ENCODE results near the gene HLA-DOA. TPM values are rescaled to one million over a fixed set of nuclear protein-coding genes. Genes with fewer than 3 reads are reported as not detected.

Gene HLA-DOA
- 0.01 TPM in 1 of 3 replicates, not detected in the others for polyA plus RNA-seq
- polyA plus RNA-seq (2011; ENCODE audit: low read depth): not detected
- 0.03 TPM in 1 of 2 replicates, not detected in the other for polyA plus RNA-seq (2011; cell fraction: cytosol; rRNA removed)
- not detected in 2 replicates for polyA plus RNA-seq (2011; cell fraction: nucleus; rRNA removed)
- polyA plus RNA-seq (2012; ENCODE audit: low replicate concordance): 0.04 TPM in 1 of 2 replicates, not detected in the other
- not detected in 3 replicates for polyA minus RNA-seq
- polyA minus RNA-seq (2011; cell fraction: cytosol; rRNA and poly(A)+ RNA removed): not detected
- not detected in 2 replicates for polyA minus RNA-seq (2011; cell fraction: nucleus; rRNA and poly(A)+ RNA removed)

- TF ChIP-seq EZH2 (IDR thresholded peaks at IDR 0.05; ENCODE audit: low read length): no peak
- TF ChIP-seq, protein P1, sequence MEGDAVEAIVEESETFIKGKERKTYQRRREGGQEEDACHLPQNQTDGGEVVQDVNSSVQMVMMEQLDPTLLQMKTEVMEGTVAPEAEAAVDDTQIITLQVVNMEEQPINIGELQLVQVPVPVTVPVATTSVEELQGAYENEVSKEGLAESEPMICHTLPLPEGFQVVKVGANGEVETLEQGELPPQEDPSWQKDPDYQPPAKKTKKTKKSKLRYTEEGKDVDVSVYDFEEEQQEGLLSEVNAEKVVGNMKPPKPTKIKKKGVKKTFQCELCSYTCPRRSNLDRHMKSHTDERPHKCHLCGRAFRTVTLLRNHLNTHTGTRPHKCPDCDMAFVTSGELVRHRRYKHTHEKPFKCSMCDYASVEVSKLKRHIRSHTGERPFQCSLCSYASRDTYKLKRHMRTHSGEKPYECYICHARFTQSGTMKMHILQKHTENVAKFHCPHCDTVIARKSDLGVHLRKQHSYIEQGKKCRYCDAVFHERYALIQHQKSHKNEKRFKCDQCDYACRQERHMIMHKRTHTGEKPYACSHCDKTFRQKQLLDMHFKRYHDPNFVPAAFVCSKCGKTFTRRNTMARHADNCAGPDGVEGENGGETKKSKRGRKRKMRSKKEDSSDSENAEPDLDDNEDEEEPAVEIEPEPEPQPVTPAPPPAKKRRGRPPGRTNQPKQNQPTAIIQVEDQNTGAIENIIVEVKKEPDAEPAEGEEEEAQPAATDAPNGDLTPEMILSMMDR (optimal IDR thresholded peaks at IDR 0.05 in 1 of 3, IDR thresholded peaks at IDR 0.05 in 1 of 3, conservative IDR thresholded peaks at IDR 0.05 in 1 of 3; ENCODE audit: extremely low read depth in 1 of 3, insufficient read depth in 2 of 3, low read length in 3 of 3): no peak
- Histone ChIP-seq H3K4me2 (ENCODE audit: control insufficient read depth, extremely low read depth, insufficient read depth, low read depth, low read length) (no peak within 1 kb of the TSS), H3K9ac (ENCODE audit: control insufficient read depth, extremely low read depth, insufficient read depth, low read length) (no peak within 1 kb of the TSS), H3K79me2 (ENCODE audit: control insufficient read depth, insufficient read depth, low read length) (no peaks in the 10 kb centered on the region), H3K27ac (ENCODE audit: control insufficient read depth, insufficient read depth, low read length) (no peak within 1 kb of the TSS), H3K9me3 (ENCODE audit: control insufficient read depth, low read depth, low read length) (no peaks in the 10 kb centered on the region), H4K20me1 (ENCODE audit: control insufficient read depth, extremely low read depth, insufficient read depth, low read length) (no peaks in the 10 kb centered on the region), H3K9me1 (ENCODE audit: control insufficient read depth, extremely low read depth, insufficient read depth, low read length) (no peaks in the 10 kb centered on the region), H3K27me3 (ENCODE audit: control insufficient read depth, extremely low read depth, insufficient read depth, low read length) (peaks cover 36% of the 10 kb centered on the region), H2AFZ (ENCODE audit: control insufficient read depth, low read length) (no peak within 1 kb of the TSS), H3K36me3 (ENCODE audit: control insufficient read depth in 2 of 2, extremely low read depth in 1 of 2, insufficient read depth in 2 of 2, low read length in 2 of 2) (no peaks in the 10 kb centered on the region), H3K4me3 (ENCODE audit: control insufficient read depth in 2 of 3, extremely low read depth in 1 of 3, insufficient read depth in 2 of 3, low read depth in 1 of 3, low read length in 3 of 3) (no peak within 1 kb of the TSS), H3K4me1 (ENCODE audit: control insufficient read depth, extremely low read depth, insufficient read depth, low read length) (no peaks in the 10 kb centered on the region)
- dilution Hi-C loops (cut with MboI; ENCODE audit: extremely low pct_ligation_motif_present, low sequenced_read_pairs): no loop called here
- FAIRE-seq (no peak), DNase-seq (ENCODE audit: low read depth, low spot score) (no peak)
Observed at GRCh38 chr6:33008944-33009861, at the start of gene HLA-DOA. Gene HLA-DOA (minus strand): TSS chr6:33009591.

DNA sequence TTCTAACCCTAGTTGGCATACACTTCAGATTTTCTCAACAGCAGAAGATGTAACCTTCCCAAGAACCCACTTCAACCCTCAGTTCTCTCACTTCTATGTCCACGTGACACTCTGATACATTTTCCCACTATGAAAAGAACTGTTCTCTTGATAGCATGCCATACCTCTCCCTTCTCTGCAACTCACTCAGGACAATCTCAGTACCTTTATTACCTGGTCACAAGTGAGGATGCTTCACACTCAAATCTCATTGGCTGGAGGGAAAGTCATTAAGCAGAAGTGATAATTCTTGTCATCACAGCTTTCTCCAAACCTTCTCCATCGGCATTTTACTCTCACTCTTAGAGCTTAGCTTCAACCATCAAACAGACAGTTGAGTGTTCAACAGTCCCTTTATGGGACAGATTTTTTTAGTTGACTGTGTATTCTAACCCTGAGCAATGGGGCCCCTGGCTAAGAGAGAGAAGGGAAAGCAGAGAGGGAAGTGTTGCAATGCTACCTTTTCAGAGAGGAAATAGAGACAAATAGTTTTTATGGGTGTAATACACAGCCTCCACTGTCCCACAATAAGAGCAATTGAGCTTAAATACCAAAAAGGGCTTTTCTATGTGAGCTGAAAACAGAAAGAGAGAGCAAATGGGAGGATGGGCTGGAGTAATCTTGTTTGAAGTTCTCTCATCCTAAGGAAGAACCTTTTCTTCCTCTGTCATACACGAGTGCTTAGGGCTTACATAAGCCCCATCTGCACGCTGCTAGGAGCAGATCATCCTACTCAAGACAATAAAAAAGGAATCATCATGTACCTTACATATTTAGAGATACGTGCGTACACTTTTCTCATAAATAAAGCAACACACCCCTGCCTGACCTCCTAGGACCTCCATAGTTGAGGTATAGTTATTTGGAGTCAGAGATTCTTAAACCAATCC, 48.1 kb upstream of the HLA-DOA start:
- no peak overlapping the region for H2AFZ ChIP-seq (ENCODE audit: control insufficient read depth, low read length)
- no peaks in the 10 kb centered on the region for H3K36me3 ChIP-seq (ENCODE audit: control insufficient read depth in 2 of 2, extremely low read depth in 1 of 2, insufficient read depth in 2 of 2, low read length in 2 of 2)
- no peak overlapping the region for H3K27ac ChIP-seq (ENCODE audit: control insufficient read depth, insufficient read depth, low read length)
- no peak overlapping the region for H3K9ac ChIP-seq (ENCODE audit: control insufficient read depth, extremely low read depth, insufficient read depth, low read length)
- dilution Hi-C loops (cut with MboI; ENCODE audit: extremely low pct_ligation_motif_present, low sequenced_read_pairs): no loop called here
- no peaks in the 10 kb centered on the region for H3K27me3 ChIP-seq (ENCODE audit: control insufficient read depth, extremely low read depth, insufficient read depth, low read length)
- H3K4me3 ChIP-seq (ENCODE audit: control insufficient read depth in 2 of 3, extremely low read depth in 1 of 3, insufficient read depth in 2 of 3, low read depth in 1 of 3, low read length in 3 of 3): no peak overlapping the region
- no peak for FAIRE-seq
- H3K4me1 ChIP-seq (ENCODE audit: control insufficient read depth, extremely low read depth, insufficient read depth, low read length): no peaks in the 10 kb centered on the region
- H4K20me1 ChIP-seq (ENCODE audit: control insufficient read depth, extremely low read depth, insufficient read depth, low read length): no peaks in the 10 kb centered on the region
- no peaks in the 10 kb centered on the region for H3K9me3 ChIP-seq (ENCODE audit: control insufficient read depth, low read depth, low read length)
- no peaks in the 10 kb centered on the region for H3K9me1 ChIP-seq (ENCODE audit: control insufficient read depth, extremely low read depth, insufficient read depth, low read length)
- DNase-seq (ENCODE audit: low read depth, low spot score): no peak
- no peak for TF ChIP-seq EZH2 (IDR thresholded peaks at IDR 0.05; ENCODE audit: low read length)
- TF ChIP-seq, protein P1 (optimal IDR thresholded peaks at IDR 0.05 in 1 of 3, IDR thresholded peaks at IDR 0.05 in 1 of 3, conservative IDR thresholded peaks at IDR 0.05 in 1 of 3; ENCODE audit: extremely low read depth in 1 of 3, insufficient read depth in 2 of 3, low read length in 3 of 3): no peak
- H3K79me2 ChIP-seq (ENCODE audit: control insufficient read depth, insufficient read depth, low read length): no peaks in the 10 kb centered on the region
- no peak overlapping the region for H3K4me2 ChIP-seq (ENCODE audit: control insufficient read depth, extremely low read depth, insufficient read depth, low read depth, low read length)

Data from keratinocyte (primary cell).